Measurements from ENCODE around the gene ATG4A. TPM values are rescaled to one million over a fixed set of nuclear protein-coding genes. Genes with fewer than 3 reads are reported as not detected.
A peak's percentile ranks its signal among the peaks of the same experiment; 100 is the strongest.

The ATG4A gene
- total and polyA plus RNA-seq, 2 donors (not counting 1 experiment from before 2014, with no cell fraction given): 13.5 to 13.8 TPM

- Histone ChIP-seq H2AFZ (ENCODE audit: low read length) (no peak overlapping the region), H3K4me2 (ENCODE audit: extremely low read depth, insufficient read depth, low read length) (no peak overlapping the region), H4K20me1 (ENCODE audit: control insufficient read depth, extremely low read depth, insufficient read depth, low read length) (no peaks in the 10 kb centered on the region), H3K4me3 (replicated peaks in 1 of 4; ENCODE audit: control extremely low read depth in 1 of 4, insufficient read depth in 1 of 4, low read depth in 3 of 4, low read length in 4 of 4) (no peak overlapping the region), H3K27me3 (ENCODE audit: control insufficient read depth, insufficient read depth, low read length) (no peaks in the 10 kb centered on the region), H3K9me3 (ENCODE audit: control insufficient read depth, insufficient read depth, low read depth, low read length) (no peaks in the 10 kb centered on the region), H3K27ac (ENCODE audit: insufficient read depth, low read length) (no peak overlapping the region), H3K4me1 (ENCODE audit: control insufficient read depth, extremely low read depth, insufficient read depth, low read length) (no peaks in the 10 kb centered on the region), H3K36me3 (ENCODE audit: control insufficient read depth, insufficient read depth, low read length) (no peaks in the 10 kb centered on the region), H3K79me2 (ENCODE audit: control insufficient read depth, insufficient read depth, low read length) (no peaks in the 10 kb centered on the region), H3K9ac (ENCODE audit: insufficient read depth, low read length) (no peak overlapping the region)
- TF ChIP-seq EZH2 (IDR thresholded peaks at IDR 0.05; ENCODE audit: low read length, missing control alignments) (no peak), CTCF (conservative IDR thresholded peaks at IDR 0.05 in 1 of 2, IDR thresholded peaks at IDR 0.05 in 1 of 2; ENCODE audit: low read depth in 1 of 2, low read length in 2 of 2) (no peak)
- DNase-seq (ENCODE audit: low read depth in 2 of 2): peak; percentile 42 to 79
Observed at GRCh38 chrX:108070891-108071290, 20.7 kb upstream of the ATG4A start.

- Histone ChIP-seq H4K20me1 (ENCODE audit: control insufficient read depth, extremely low read depth, insufficient read depth, low read length) (no peaks in the 10 kb centered on the region), H3K4me3 (replicated peaks in 1 of 4; ENCODE audit: control extremely low read depth in 1 of 4, insufficient read depth in 1 of 4, low read depth in 3 of 4, low read length in 4 of 4) (no peak overlapping the region), H3K4me2 (ENCODE audit: extremely low read depth, insufficient read depth, low read length) (no peak overlapping the region), H3K9me3 (ENCODE audit: control insufficient read depth, insufficient read depth, low read depth, low read length) (no peaks in the 10 kb centered on the region), H2AFZ (ENCODE audit: low read length) (no peak overlapping the region), H3K79me2 (ENCODE audit: control insufficient read depth, insufficient read depth, low read length) (no peaks in the 10 kb centered on the region), H3K36me3 (ENCODE audit: control insufficient read depth, insufficient read depth, low read length) (no peaks in the 10 kb centered on the region), H3K27ac (ENCODE audit: insufficient read depth, low read length) (no peak overlapping the region), H3K9ac (ENCODE audit: insufficient read depth, low read length) (no peak overlapping the region), H3K4me1 (ENCODE audit: control insufficient read depth, extremely low read depth, insufficient read depth, low read length) (no peaks in the 10 kb centered on the region), H3K27me3 (ENCODE audit: control insufficient read depth, insufficient read depth, low read length) (no peaks in the 10 kb centered on the region)
- TF ChIP-seq CTCF (conservative IDR thresholded peaks at IDR 0.05 in 1 of 2, IDR thresholded peaks at IDR 0.05 in 1 of 2; ENCODE audit: low read depth in 1 of 2, low read length in 2 of 2) (no peak), EZH2 (IDR thresholded peaks at IDR 0.05; ENCODE audit: low read length, missing control alignments) (no peak)
- peak in 1 of 2 donors; percentile 10 for DNase-seq (ENCODE audit: low read depth in 2 of 2)
Observed at GRCh38 chrX:108071578-108071977, 20.0 kb upstream of the ATG4A start.

GRCh38 chrX:108072746-108073145 is 18.8 kb upstream of the ATG4A start:
- TF ChIP-seq EZH2 (IDR thresholded peaks at IDR 0.05; ENCODE audit: low read length, missing control alignments) (no peak), CTCF (conservative IDR thresholded peaks at IDR 0.05 in 1 of 2, IDR thresholded peaks at IDR 0.05 in 1 of 2; ENCODE audit: low read depth in 1 of 2, low read length in 2 of 2) (no peak)
- Histone ChIP-seq H3K27me3 (ENCODE audit: control insufficient read depth, insufficient read depth, low read length) (no peaks in the 10 kb centered on the region), H3K4me2 (ENCODE audit: extremely low read depth, insufficient read depth, low read length) (no peak overlapping the region), H3K9me3 (ENCODE audit: control insufficient read depth, insufficient read depth, low read depth, low read length) (no peaks in the 10 kb centered on the region), H3K79me2 (ENCODE audit: control insufficient read depth, insufficient read depth, low read length) (no peaks in the 10 kb centered on the region), H3K9ac (ENCODE audit: insufficient read depth, low read length) (no peak overlapping the region), H3K4me3 (replicated peaks in 1 of 4; ENCODE audit: control extremely low read depth in 1 of 4, insufficient read depth in 1 of 4, low read depth in 3 of 4, low read length in 4 of 4) (no peak overlapping the region), H4K20me1 (ENCODE audit: control insufficient read depth, extremely low read depth, insufficient read depth, low read length) (no peaks in the 10 kb centered on the region), H3K36me3 (ENCODE audit: control insufficient read depth, insufficient read depth, low read length) (no peaks in the 10 kb centered on the region), H3K27ac (ENCODE audit: insufficient read depth, low read length) (no peak overlapping the region), H3K4me1 (ENCODE audit: control insufficient read depth, extremely low read depth, insufficient read depth, low read length) (no peaks in the 10 kb centered on the region), H2AFZ (ENCODE audit: low read length) (no peak overlapping the region)
- DNase-seq (ENCODE audit: low read depth in 2 of 2): peak; percentile 17 to 86
